CD4-positive, alpha-beta T cell treated with Interleukin-12 subunit alpha and Interleukin-12 subunit beta, for 1 hour (primary cell): ENCODE data around the gene SYT9.

Source experiments
- DNase-seq: peaks from one replicate; pipeline ENCODE4 v3.0.0-alpha.2; 2020

The SYT9 gene

GRCh38 chr11:7480113-7480512, 228.4 kb downstream of the SYT9 start:
- no peak for DNase-seq

GRCh38 chr11:7484131-7484530, 232.4 kb downstream of the SYT9 start:
- no peak for DNase-seq

DNA sequence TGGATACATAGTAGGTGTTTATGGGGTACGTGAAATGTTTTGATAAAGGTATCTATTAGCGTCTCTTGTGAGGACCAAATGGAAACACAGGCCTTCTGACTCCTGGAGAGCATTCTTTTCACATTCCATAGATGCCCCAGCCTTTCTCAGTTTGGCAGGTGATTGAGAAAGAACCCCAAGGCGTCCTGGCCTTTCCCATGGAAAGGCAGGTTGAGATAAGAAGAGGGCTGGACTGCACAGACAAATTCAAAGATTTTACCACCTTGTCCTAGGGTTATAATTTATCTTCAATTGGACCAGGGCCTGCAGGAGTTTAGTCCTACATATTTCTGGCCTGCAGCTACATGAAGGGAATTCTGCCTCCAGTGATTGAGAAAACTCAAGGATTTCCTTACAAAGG, 232.9 kb downstream of the SYT9 start:
- DNase-seq: no peak

- DNase-seq: no peak
Observed at GRCh38 chr11:7485186-7486097, 233.7 kb downstream of the SYT9 start, which contains the start of gene OLFML1. Gene OLFML1, plus strand, starts transcription at chr11:7485506. Its CDS starts 370 bp downstream, at chr11:7485876.

- no peak for DNase-seq
Observed at GRCh38 chr11:7486098-7486780, 234.5 kb downstream of the SYT9 start.

GRCh38 chr11:7486781-7487140, 235.1 kb downstream of the SYT9 start:
- no peak for DNase-seq

DNA sequence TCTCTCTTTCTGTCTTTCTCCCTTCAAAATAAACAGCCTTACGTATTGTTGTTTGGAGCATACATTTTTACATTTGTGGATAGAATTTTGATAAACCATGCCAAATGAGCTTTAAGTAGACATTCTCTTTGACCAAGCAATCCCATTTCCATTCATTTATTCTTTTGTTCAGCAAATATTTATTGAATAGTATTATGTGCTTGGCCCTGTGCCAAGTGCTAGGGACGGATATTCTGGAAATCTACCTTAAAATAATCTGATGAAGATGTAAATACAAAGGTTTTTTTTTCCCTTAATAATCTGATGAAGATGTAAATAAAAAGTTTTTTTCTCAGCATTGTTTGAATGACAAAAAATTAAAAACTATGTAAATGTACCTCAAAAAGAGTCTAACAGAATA, 235.7 kb downstream of the SYT9 start:
- DNase-seq: no peak

- no peak for DNase-seq
Observed at GRCh38 chr11:7488681-7489080, 237.0 kb downstream of the SYT9 start.

DNA sequence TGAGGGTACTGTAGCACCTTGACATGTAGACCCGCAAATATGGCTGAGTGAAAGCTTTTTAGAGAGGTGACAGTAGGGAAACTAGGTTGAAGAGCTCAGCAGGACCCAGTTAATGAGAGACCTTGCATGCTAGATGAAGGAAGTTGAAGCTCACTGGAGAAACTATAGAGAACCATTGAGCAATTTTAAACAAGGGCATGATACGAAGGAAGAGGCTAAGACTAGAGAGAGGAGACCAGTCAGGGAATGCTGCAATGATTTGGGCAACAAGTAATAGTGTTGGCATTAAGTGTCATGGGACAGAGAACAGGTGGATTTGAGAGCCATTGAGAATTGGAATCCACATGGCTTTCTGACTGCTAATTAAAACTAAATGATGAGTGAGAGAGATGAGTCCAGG, 237.7 kb downstream of the SYT9 start:
- no peak for DNase-seq

DNA sequence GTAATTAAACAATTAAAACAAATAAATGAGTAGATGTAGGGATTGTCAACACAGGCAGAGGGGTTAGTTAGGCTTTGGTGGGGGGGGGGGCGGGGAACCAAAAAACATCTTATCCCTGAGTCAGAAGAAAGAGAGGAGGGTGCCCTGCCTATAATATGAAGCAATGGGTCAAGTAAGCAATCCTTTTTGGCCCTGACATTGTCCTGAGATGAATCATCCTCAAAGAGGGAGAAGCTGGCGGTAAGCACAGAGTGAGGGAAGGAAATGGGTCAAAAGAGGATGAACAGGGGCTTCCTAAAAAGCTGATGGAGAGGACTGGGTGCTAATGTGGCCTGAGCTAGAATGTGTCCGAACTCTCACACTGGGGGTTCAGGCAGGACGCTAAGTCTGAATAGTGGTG, 238.3 kb downstream of the SYT9 start:
- DNase-seq: no peak

DNA sequence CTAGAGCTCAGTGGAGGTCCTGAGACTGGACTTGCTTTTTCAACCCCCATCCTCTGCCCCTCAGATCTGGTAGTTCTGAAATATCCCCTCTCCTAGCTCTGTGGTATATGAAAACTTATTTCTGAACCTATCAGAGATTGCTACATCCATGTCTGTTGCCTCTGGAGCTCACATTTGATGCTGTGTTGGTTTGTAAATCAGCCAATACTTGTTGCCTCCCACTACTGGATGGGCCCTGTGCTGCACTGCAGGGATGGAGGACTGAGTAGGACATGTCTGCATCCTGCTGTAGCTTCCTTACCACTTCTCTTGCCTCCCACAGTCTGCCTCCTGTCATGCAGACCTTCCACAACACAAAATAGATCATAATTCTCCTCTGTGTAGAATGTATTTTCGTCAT, 238.8 kb downstream of the SYT9 start:
- DNase-seq: no peak

- DNase-seq: no peak
Observed at GRCh38 chr11:7492253-7492652, 240.5 kb downstream of the SYT9 start.

DNA sequence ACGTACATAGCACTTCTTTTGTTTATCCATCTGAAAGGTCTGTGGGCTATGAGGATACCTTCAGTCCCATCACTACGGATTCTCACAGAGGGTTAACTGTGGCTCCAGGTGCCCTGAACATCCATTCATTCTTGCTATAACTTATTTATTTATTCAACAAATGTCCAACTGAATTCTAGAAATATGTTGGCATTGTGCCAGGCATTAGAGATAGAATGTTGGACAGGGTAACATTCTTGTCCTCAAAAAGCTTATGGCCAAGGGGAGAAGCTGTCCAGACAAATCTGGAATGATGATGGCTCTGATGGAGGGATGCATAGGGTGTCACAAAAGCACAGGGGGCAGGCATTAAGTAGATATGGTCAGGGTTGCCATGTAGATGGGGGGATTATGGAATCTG, 242.0 kb downstream of the SYT9 start:
- no peak for DNase-seq

DNA sequence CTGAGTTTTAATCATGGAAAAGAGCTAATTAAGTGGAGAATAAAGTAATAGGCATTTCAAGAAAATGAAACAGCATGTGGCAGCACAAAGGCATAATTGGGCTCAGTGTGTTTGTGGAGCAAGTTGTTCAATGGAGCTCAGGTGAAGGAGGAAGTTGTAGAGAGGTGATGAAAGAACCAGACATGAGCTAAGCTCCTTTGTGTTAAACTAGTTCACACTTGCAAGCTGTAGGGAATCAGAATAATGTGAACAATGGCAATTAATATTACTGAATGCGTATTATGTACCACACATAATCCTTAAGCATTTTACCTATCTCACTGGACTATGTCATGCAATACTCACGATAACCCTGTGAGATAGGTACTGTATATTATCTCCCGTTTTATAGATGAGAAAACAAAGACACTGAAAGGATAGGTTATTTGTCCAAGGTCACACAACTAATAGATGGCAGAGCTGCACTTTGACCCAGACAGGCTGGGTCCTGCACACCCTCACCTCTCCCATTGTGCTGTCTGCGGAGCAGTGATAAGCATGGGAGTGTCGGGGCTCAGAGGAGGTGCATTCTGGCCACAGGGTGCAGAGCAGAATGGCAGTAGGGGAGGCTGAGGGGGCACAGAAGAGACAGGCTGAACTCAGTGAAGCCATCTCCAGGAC, 242.5 kb downstream of the SYT9 start:
- DNase-seq: no peak

GRCh38 chr11:7495882-7496551, 244.3 kb downstream of the SYT9 start:
- no peak for DNase-seq

GRCh38 chr11:7498193-7498592, 246.5 kb downstream of the SYT9 start:
- DNase-seq: no peak

DNA sequence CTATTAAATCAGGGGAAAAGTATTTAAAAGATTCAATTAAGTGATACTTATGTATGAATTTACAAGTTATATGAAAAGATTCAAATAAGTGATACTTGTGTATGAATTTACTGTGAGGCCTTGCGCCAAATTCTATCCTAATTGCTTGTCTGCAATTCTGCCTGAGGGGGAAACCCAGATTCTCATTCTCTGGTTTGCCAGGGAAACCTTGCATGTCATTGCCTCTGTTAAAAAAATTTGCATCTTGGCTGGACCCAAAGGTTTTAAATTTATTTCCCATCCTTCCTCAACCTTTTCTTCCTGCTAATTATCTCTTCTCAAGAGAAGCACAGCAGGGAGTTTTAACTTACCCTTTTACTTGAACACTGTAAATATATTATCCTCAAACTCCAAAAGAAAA, 247.4 kb downstream of the SYT9 start:
- DNase-seq: no peak

- no peak for DNase-seq
Observed at GRCh38 chr11:7500251-7500650, 248.5 kb downstream of the SYT9 start.

- no peak for DNase-seq
Observed at GRCh38 chr11:7501251-7501650, 249.5 kb downstream of the SYT9 start.

DNA sequence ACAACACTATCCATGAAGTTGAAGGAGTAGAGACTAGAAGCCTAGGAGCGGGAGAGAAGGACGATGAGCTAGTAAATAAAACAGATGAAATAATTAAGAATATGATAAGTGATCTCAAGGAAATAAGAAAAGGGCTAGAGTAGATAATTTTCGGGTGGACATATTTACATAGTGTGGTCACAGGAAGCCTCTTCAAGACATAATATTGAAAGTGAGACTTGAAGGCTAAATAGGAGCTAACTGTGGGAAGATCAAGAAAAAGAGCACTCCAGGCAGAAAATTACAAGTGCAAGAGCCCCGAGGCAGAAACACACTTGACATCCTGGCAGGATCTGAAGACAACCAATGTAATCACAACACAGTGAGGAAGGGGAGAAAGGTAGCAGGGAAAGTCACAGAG, 250.2 kb downstream of the SYT9 start:
- DNase-seq: no peak

GRCh38 chr11:7506243-7506642, 254.5 kb downstream of the SYT9 start:
- no peak for DNase-seq

DNA sequence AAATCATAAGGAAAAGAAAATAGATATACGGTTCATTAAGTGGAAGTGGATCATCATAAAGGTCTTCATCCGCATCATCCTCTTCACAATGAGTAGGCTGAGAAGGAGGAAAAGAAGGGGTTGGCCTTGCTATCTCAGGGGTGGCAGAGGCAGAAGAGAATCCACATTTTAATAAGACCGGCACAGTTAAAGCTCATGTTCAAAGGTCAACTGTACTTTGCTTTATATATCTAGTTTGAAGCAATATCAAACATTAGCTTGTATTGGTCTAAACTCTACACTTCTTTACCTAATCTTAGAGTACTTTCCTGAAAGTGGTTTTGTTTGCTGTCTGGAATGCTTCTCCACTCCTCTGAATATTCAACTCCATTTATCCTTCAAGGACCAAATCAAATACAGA, 256.4 kb downstream of the SYT9 start:
- no peak for DNase-seq

DNA sequence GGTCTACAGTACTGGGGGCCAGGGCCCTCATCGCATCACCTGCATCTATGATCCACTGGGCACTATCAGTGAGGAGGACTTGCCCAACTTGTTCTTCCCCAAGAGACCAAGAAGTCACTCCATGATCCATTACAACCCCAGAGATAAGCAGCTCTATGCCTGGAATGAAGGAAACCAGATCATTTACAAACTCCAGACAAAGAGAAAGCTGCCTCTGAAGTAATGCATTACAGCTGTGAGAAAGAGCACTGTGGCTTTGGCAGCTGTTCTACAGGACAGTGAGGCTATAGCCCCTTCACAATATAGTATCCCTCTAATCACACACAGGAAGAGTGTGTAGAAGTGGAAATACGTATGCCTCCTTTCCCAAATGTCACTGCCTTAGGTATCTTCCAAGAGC, 258.3 kb downstream of the SYT9 start:
- DNase-seq: no peak
